ENCODE results near the gene FCRL6. TPM values are rescaled to one million over a fixed set of nuclear protein-coding genes. Genes with fewer than 3 reads are reported as not detected.

The FCRL6 gene
- total and polyA plus RNA-seq, 2 donors (not counting 3 experiments of a cell fraction or from before 2014, with no cell fraction given) = 0.06 TPM; not detected in 1

GRCh38 chr1:159828581-159829272 is 26.6 kb downstream of the FCRL6 start:
- POLR2A ChIA-PET = no interaction called here
- FAIRE-seq = no peak

GRCh38 chr1:159829273-159829634 is 27.1 kb downstream of the FCRL6 start:
- Histone ChIP-seq H3K4me1 (ENCODE audit: control insufficient read depth, extremely low read depth, insufficient read depth, low read length) (no peaks in the 10 kb centered on the region), H3K27me3 (ENCODE audit: control insufficient read depth in 2 of 2, insufficient read depth in 2 of 2, low read length in 2 of 2) (peaks cover 0 to 2% of the 10 kb centered on the region in 2 experiments), H3K79me2 (ENCODE audit: control insufficient read depth, insufficient read depth, low read length) (no peaks in the 10 kb centered on the region), H3K4me3 (replicated peaks in 1 of 3; ENCODE audit: insufficient read depth in 1 of 3, low read depth in 1 of 3, low read length in 3 of 3) (no peak overlapping the region), H3K9me1 (replicated peaks; ENCODE audit: control insufficient read depth, extremely low read depth, insufficient read depth, low read length) (no peaks in the 10 kb centered on the region), H2AFZ (ENCODE audit: low read depth, low read length) (no peak overlapping the region), H3K36me3 (ENCODE audit: control insufficient read depth in 2 of 2, extremely low read depth in 1 of 2, insufficient read depth in 2 of 2, low read length in 2 of 2) (no peaks in the 10 kb centered on the region), H4K20me1 (replicated peaks; ENCODE audit: control insufficient read depth, extremely low read depth, insufficient read depth, low read length) (no peaks in the 10 kb centered on the region), H3K9ac (replicated peaks; ENCODE audit: extremely low read depth, insufficient read depth, low read length) (no peak overlapping the region), H3K27ac (ENCODE audit: insufficient read depth, low read depth, low read length) (no peak overlapping the region), H3K9me3 (replicated peaks; ENCODE audit: control insufficient read depth, insufficient read depth, low read length) (no peaks in the 10 kb centered on the region), H3K4me2 (ENCODE audit: insufficient read depth, low read length) (no peak overlapping the region)
- POLR2A ChIA-PET = no interaction called here
- CTCF ChIA-PET = interaction anchor here (1.0 to 9.0 kb wide), 14 partner anchors 12 to 697 kb away, joined by 3 to 71 read pairs (median 4); partner anchors contain the start of gene DUSP23
- BruUV-seq (replicated peaks) = no TSS peak
- TF ChIP-seq EZH2 (IDR thresholded peaks at IDR 0.05; ENCODE audit: borderline replicate concordance, low read depth, low read length, severe bottlenecking) (no peak), POLR2AphosphoS5 (IDR thresholded peaks at IDR 0.05; ENCODE audit: insufficient read depth, low read depth, low read length) (no peak), FOS (IDR thresholded peaks at IDR 0.05; ENCODE audit: borderline replicate concordance, insufficient read depth, low read length) (no peak), POLR2A (IDR thresholded peaks at IDR 0.05; ENCODE audit: low read depth, low read length) (no peak), MYC (IDR thresholded peaks at IDR 0.05; ENCODE audit: low read depth, low read length) (no peak)
- TF ChIP-seq, protein P1, sequence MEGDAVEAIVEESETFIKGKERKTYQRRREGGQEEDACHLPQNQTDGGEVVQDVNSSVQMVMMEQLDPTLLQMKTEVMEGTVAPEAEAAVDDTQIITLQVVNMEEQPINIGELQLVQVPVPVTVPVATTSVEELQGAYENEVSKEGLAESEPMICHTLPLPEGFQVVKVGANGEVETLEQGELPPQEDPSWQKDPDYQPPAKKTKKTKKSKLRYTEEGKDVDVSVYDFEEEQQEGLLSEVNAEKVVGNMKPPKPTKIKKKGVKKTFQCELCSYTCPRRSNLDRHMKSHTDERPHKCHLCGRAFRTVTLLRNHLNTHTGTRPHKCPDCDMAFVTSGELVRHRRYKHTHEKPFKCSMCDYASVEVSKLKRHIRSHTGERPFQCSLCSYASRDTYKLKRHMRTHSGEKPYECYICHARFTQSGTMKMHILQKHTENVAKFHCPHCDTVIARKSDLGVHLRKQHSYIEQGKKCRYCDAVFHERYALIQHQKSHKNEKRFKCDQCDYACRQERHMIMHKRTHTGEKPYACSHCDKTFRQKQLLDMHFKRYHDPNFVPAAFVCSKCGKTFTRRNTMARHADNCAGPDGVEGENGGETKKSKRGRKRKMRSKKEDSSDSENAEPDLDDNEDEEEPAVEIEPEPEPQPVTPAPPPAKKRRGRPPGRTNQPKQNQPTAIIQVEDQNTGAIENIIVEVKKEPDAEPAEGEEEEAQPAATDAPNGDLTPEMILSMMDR (IDR thresholded peaks at IDR 0.05; ENCODE audit: extremely low read depth in 1 of 2, insufficient read depth in 1 of 2, low read depth in 1 of 2, low read length in 2 of 2) = peak; percentile 43 to 57
- TF ChIP-seq, protein P2, sequence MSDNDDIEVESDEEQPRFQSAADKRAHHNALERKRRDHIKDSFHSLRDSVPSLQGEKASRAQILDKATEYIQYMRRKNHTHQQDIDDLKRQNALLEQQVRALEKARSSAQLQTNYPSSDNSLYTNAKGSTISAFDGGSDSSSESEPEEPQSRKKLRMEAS (IDR thresholded peaks at IDR 0.05; ENCODE audit: insufficient read depth, insufficient read length) = no peak
- DNase-seq (ENCODE audit: low read depth, low spot score) (peak; percentile 20), FAIRE-seq (peak; percentile 15)
- dilution Hi-C loops (cut with MboI; ENCODE audit: extremely low pct_ligation_motif_present, low sequenced_read_pairs) (no loop called here), intact Hi-C loops (cut with micrococcal nuclease) (loop anchor here (1.0 kb wide), 2 partner anchors 30 to 699 kb away; no protein-coding TSS in a partner anchor)

More at GRCh38 chr1:159828581-159829272, 26.6 kb downstream of the FCRL6 start:
- dilution Hi-C loops (cut with MboI; ENCODE audit: extremely low pct_ligation_motif_present, low sequenced_read_pairs) (no loop called here), intact Hi-C loops (cut with micrococcal nuclease) (loop anchor here (1.0 kb wide), 2 partner anchors 29 to 698 kb away; no protein-coding TSS in a partner anchor)
- Histone ChIP-seq H3K9me3 (replicated peaks; ENCODE audit: control insufficient read depth, insufficient read depth, low read length) (no peaks in the 10 kb centered on the region), H3K27me3 (ENCODE audit: control insufficient read depth in 2 of 2, insufficient read depth in 2 of 2, low read length in 2 of 2) (peaks cover 0 to 7% of the 10 kb centered on the region in 2 experiments), H4K20me1 (replicated peaks; ENCODE audit: control insufficient read depth, extremely low read depth, insufficient read depth, low read length) (no peaks in the 10 kb centered on the region), H3K79me2 (ENCODE audit: control insufficient read depth, insufficient read depth, low read length) (no peaks in the 10 kb centered on the region), H3K9me1 (replicated peaks; ENCODE audit: control insufficient read depth, extremely low read depth, insufficient read depth, low read length) (no peaks in the 10 kb centered on the region), H3K36me3 (ENCODE audit: control insufficient read depth in 2 of 2, extremely low read depth in 1 of 2, insufficient read depth in 2 of 2, low read length in 2 of 2) (no peaks in the 10 kb centered on the region), H2AFZ (ENCODE audit: low read depth, low read length) (no peak overlapping the region), H3K9ac (replicated peaks; ENCODE audit: extremely low read depth, insufficient read depth, low read length) (no peak overlapping the region), H3K27ac (ENCODE audit: insufficient read depth, low read depth, low read length) (no peak overlapping the region), H3K4me3 (replicated peaks in 1 of 3; ENCODE audit: insufficient read depth in 1 of 3, low read depth in 1 of 3, low read length in 3 of 3) (no peak overlapping the region), H3K4me2 (ENCODE audit: insufficient read depth, low read length) (no peak overlapping the region), H3K4me1 (ENCODE audit: control insufficient read depth, extremely low read depth, insufficient read depth, low read length) (no peaks in the 10 kb centered on the region)
- no TSS peak for BruUV-seq (replicated peaks)
- CTCF ChIA-PET = interaction anchor here (0.6 to 9.0 kb wide), 12 partner anchors 13 to 696 kb away, joined by 3 to 71 read pairs (median 6); partner anchors contain the start of gene DUSP23
- no peak for DNase-seq (ENCODE audit: low read depth, low spot score)
- TF ChIP-seq, protein P2 (IDR thresholded peaks at IDR 0.05; ENCODE audit: insufficient read depth, insufficient read length) = no peak
